ENCODE data around the gene KCNJ10.

DNA sequence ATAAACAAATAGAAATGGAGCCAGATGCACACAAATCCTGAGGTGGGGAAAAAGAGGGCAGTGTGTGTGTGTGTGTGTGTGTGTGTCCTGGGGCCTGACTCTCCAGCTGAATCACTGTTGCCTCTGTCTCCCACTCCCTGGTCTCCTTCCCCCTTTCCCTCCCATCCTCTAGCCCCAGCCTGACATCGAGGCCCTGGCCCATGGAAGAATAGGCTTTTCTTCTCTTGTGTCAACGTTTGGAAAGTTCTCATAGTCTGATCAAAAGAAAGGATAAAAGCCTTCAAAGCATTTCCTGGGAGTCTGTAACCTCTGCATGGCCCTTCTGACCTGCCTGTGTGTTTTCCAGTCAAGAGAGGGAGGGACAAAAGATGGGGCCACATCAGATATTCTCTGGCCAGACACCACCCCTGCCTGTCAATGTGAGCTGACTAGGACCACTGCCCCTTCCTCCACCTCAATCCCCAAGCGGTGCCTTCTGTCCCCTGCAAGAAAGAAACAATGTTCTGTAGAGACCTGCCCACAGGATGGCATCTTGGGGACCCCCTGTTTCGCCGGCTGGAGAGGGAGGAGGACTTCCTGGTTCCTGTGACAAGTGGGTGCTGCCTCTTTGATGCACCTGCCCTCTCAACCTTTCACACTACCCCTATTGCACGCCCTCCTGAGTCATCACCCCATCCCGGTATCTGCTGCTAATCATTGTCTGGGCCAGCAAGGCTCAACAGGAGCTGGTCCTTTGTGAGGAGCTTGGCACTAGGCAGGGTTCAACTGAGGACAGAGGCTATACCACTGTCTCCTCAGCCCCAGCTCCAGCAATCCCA lies 16.2 kb downstream of the KCNJ10 start:
- TF ChIP-seq POLR2AphosphoS5 (IDR thresholded peaks at IDR 0.05; ENCODE audit: low read depth, low read length) (no peak), FOXP2 (optimal IDR thresholded peaks at IDR 0.05; ENCODE audit: borderline replicate concordance, extremely low read depth, extremely low read length, insufficient read depth) (no peak)
- TF ChIP-seq, protein P1, sequence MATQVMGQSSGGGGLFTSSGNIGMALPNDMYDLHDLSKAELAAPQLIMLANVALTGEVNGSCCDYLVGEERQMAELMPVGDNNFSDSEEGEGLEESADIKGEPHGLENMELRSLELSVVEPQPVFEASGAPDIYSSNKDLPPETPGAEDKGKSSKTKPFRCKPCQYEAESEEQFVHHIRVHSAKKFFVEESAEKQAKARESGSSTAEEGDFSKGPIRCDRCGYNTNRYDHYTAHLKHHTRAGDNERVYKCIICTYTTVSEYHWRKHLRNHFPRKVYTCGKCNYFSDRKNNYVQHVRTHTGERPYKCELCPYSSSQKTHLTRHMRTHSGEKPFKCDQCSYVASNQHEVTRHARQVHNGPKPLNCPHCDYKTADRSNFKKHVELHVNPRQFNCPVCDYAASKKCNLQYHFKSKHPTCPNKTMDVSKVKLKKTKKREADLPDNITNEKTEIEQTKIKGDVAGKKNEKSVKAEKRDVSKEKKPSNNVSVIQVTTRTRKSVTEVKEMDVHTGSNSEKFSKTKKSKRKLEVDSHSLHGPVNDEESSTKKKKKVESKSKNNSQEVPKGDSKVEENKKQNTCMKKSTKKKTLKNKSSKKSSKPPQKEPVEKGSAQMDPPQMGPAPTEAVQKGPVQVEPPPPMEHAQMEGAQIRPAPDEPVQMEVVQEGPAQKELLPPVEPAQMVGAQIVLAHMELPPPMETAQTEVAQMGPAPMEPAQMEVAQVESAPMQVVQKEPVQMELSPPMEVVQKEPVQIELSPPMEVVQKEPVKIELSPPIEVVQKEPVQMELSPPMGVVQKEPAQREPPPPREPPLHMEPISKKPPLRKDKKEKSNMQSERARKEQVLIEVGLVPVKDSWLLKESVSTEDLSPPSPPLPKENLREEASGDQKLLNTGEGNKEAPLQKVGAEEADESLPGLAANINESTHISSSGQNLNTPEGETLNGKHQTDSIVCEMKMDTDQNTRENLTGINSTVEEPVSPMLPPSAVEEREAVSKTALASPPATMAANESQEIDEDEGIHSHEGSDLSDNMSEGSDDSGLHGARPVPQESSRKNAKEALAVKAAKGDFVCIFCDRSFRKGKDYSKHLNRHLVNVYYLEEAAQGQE (IDR thresholded peaks at IDR 0.05; ENCODE audit: insufficient read depth in 1 of 2, low read depth in 2 of 2, low read length in 2 of 2), result no peak

All from PFSK-1 (cell line).